ENCODE measurements around the gene C21orf58.

Gene C21orf58

DNA sequence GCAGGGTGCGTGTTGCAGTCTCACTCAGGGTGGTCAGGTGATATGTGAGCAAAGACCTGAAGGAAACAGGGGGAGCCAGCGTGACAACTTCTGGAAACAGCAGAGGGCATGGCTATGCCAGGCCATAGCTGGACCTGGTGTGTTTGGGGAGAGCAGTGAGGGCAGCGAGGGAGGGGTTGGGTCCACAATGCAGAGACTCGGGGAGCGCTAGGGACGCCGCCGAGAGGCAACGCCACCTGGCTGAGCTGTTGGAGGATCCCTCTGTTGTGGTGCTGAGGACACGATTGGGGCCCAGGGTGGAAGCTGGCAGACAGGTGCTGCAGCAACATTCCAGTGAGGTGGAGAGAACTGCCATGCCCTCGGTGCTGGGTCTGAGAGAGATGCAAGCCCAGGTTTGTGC, 68.5 kb downstream of the C21orf58 start:
- no peak for DNase-seq (ENCODE audit: low spot score)

DNA sequence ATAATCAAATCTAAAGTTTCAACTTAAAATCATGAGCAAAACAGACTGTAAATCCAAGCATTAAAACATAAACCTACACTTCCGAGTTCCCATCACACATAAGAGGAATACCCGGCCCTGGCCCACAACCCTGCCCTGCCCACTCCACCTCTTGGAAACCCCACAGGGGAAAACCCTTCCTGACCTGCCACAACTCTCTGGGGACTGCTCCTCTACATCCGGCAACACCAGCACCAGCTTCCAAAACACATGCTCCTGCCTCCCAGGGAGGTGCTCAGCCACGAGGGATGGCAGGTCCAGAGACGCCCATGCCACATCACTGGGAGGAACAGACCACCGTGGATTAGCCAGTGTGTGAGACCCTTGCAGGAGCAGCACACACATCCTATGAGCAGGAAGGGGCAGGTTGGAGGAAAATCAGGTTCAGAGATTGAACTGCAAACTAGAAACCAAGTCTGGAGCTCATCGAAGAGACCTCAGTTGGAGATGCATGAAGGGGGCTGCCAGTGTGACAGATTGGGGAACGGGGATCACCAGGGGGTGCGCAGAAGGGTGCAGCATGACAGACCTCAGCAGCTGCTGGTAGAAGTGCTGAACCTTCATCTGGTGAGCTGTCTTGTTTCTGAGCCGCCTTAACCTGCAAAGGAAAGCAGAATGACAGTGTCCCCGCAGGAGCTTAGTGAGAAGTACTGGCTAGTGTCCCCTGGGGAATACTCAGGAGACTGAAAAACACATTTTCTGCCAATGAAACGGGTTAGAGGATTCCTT, 69.3 kb downstream of the C21orf58 start:
- no peak for DNase-seq (ENCODE audit: low spot score)

DNA sequence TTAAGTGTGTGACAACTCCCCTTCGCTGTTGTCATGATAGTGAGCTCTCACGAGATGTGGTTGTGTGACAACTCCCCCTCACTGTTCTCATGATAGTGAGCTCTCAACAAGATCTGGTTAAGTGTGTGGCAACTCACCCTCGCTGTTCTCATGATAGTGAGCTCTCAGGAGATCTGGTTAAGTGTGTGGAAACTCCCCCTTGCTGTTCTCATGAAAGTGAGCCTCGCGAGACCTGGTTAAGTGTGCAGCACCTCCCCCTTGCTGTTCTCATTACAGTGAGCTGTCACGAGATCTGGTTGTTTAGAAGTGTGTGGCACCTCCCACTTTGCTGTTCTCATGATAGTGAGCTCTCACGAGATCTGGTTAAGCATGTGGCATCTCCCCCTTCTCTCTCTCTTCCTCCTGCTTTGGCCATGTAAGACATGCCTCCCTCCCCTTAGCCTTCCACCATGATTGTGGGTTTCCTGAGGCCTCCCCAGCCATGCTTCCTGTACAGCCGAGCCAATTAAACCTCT, 70.0 kb downstream of the C21orf58 start:
- peak; percentile 36 for DNase-seq (ENCODE audit: low spot score)

DNA sequence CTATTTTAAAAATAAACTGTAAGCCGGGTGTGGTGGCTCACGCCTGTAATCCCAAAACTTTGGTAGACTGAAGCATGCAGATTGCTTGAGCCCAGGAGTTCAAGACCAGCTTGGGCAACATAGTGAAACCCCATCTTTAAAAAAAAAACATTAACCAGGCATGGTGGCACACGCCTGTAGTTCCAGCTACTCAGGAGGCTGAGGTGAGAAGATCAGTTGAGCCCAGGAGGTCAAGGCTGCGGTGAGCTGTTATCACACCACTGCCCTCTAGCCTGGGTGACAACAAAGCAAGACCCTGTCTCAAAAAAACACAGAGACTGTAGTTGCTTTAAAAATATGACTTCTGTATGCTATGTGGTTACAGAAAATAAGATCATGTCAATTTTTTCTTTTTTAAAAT, 70.8 kb downstream of the C21orf58 start:
- no peak for DNase-seq (ENCODE audit: low spot score)

All from CD4-positive, alpha-beta T cell treated with Interleukin-2 at 100 ng/mL for 4 hours (primary cell).